Measurements from ENCODE around the gene MYO15B. TPM values are rescaled to one million over a fixed set of nuclear protein-coding genes. Genes with fewer than 3 reads are reported as not detected.

The MYO15B gene
- total RNA-seq, 1 experiment from 2014 or later = 26.5 TPM

DNA sequence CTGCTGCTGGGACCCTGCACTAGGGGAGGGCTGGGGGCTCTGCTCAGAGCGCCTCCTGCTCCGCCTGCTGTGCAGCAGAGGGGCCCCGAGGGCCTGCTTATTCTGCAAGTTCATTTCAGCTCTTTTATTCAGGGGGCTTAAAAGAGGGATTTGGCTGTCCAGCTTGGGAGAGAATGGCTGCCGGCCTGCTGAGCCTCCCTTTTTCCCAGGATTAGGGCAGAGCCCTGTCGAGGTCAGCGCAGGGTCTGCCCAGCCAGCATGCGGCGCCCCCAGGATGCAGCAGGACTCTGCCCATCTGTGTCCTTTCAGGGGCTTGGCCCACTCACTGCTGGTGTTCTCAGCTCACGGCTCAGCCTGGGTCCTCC lies 46.8 kb downstream of the MYO15B start:
- ChIA-PET POLR2A (interaction anchor here (0.6 kb wide), 1 partner anchor 14 kb away, joined by 4 read pairs; no protein-coding TSS in a partner anchor), CTCF (interaction anchor here (0.6 to 5.5 kb wide), 6 partner anchors 12 to 115 kb away, joined by 3 to 86 read pairs (median 15); a partner anchor contains a TSS)
- BruUV-seq (replicated peaks) = no TSS peak
- in situ Hi-C loops (cut with HindIII; ENCODE audit: low pct_unique_long_range_greater_than_20kb, low sequenced_read_pairs) = no loop called here
- intact Hi-C loops (cut with micrococcal nuclease; ENCODE audit: unreplicated experiment) = no loop called here
- H3K4me3 ChIP-seq (ENCODE audit: low read depth in 2 of 2, low read length in 2 of 2) = no peak overlapping the region
- H3K4me1 ChIP-seq (ENCODE audit: control insufficient read depth, insufficient read depth, low read length) = peaks cover 25% of the 10 kb centered on the region
- no peak for DNase-seq (ENCODE audit: low read depth, low spot score)
- ATAC-seq = no peak
- no peaks in the 10 kb centered on the region for H3K27me3 ChIP-seq (ENCODE audit: control insufficient read depth, insufficient read depth, low read length)
- no peaks in the 10 kb centered on the region for H3K9me3 ChIP-seq (ENCODE audit: control insufficient read depth, insufficient read depth, low read depth, low read length)
- no peak for TF ChIP-seq POLR2AphosphoS5 (IDR thresholded peaks at IDR 0.05; ENCODE audit: low read depth, low read length)
- no peak for TF ChIP-seq REST (IDR thresholded peaks at IDR 0.05; ENCODE audit: insufficient read depth in 1 of 2, low read depth in 2 of 2, low read length in 1 of 2)
- no peak for TF ChIP-seq SIN3A (IDR thresholded peaks at IDR 0.05; ENCODE audit: borderline replicate concordance, insufficient read depth, low read depth, low read length)
- TF ChIP-seq TCF7L2 (IDR thresholded peaks at IDR 0.05; ENCODE audit: low read depth, low read length) = no peak
- TF ChIP-seq, protein P1, sequence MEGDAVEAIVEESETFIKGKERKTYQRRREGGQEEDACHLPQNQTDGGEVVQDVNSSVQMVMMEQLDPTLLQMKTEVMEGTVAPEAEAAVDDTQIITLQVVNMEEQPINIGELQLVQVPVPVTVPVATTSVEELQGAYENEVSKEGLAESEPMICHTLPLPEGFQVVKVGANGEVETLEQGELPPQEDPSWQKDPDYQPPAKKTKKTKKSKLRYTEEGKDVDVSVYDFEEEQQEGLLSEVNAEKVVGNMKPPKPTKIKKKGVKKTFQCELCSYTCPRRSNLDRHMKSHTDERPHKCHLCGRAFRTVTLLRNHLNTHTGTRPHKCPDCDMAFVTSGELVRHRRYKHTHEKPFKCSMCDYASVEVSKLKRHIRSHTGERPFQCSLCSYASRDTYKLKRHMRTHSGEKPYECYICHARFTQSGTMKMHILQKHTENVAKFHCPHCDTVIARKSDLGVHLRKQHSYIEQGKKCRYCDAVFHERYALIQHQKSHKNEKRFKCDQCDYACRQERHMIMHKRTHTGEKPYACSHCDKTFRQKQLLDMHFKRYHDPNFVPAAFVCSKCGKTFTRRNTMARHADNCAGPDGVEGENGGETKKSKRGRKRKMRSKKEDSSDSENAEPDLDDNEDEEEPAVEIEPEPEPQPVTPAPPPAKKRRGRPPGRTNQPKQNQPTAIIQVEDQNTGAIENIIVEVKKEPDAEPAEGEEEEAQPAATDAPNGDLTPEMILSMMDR (IDR thresholded peaks at IDR 0.05) = no peak
- no peaks in the 10 kb centered on the region for H3K36me3 ChIP-seq (ENCODE audit: control insufficient read depth, insufficient read depth, low read length)
- no peak overlapping the region for H3K27ac ChIP-seq (ENCODE audit: low read length)

GRCh38 chr17:75634754-75635609 lies 47.4 kb downstream of the MYO15B start:
- no peaks in the 10 kb centered on the region for H3K9me3 ChIP-seq (ENCODE audit: control insufficient read depth, insufficient read depth, low read depth, low read length)
- CTCF ChIA-PET = interaction anchor here (2.7 to 5.5 kb wide), 2 partner anchors 19 to 114 kb away, joined by 45 to 86 read pairs; no protein-coding TSS in a partner anchor

More at GRCh38 chr17:75634754-75635609, 47.4 kb downstream of the MYO15B start:
- Histone ChIP-seq H3K27ac (ENCODE audit: low read length) (no peak overlapping the region), H3K36me3 (ENCODE audit: control insufficient read depth, insufficient read depth, low read length) (no peaks in the 10 kb centered on the region), H3K27me3 (ENCODE audit: control insufficient read depth, insufficient read depth, low read length) (no peaks in the 10 kb centered on the region), H3K4me1 (ENCODE audit: control insufficient read depth, insufficient read depth, low read length) (peaks cover 25% of the 10 kb centered on the region), H3K4me3 (ENCODE audit: low read depth in 2 of 2, low read length in 2 of 2) (no peak overlapping the region)
- in situ Hi-C loops (cut with HindIII; ENCODE audit: low pct_unique_long_range_greater_than_20kb, low sequenced_read_pairs) = no loop called here
- intact Hi-C loops (cut with micrococcal nuclease; ENCODE audit: unreplicated experiment) = no loop called here
- ATAC-seq (no peak), DNase-seq (ENCODE audit: low read depth, low spot score) (no peak)
- POLR2A ChIA-PET = no interaction called here
- no TSS peak for BruUV-seq (replicated peaks)
- TF ChIP-seq TCF7L2 (IDR thresholded peaks at IDR 0.05; ENCODE audit: low read depth, low read length) = no peak
- no peak for TF ChIP-seq POLR2AphosphoS5 (IDR thresholded peaks at IDR 0.05; ENCODE audit: low read depth, low read length)
- TF ChIP-seq, protein P1 (IDR thresholded peaks at IDR 0.05) = no peak
- TF ChIP-seq REST (IDR thresholded peaks at IDR 0.05; ENCODE audit: insufficient read depth in 1 of 2, low read depth in 2 of 2, low read length in 1 of 2) = no peak
- TF ChIP-seq SIN3A (IDR thresholded peaks at IDR 0.05; ENCODE audit: borderline replicate concordance, insufficient read depth, low read depth, low read length) = no peak

Measured in Panc1 (cell line).